Left lung (tissue), 10 donors: ENCODE data around the gene YAF2. TPM values are rescaled to one million over a fixed set of nuclear protein-coding genes. Genes with fewer than 3 reads are reported as not detected.
A peak's percentile ranks its signal among the peaks of the same experiment; 100 is the strongest.
"Not testable (repeated sequence)": the region's sequence is repeated elsewhere in the genome, so short reads cannot be mapped to it uniquely, and the experiment has no call there.

Experiments used
- ATAC-seq: fragments of 200-7000 bp; cut with Tn5 transposase; one replicate; pipeline ENCODE4 v1.9.1; 2020; ENCODE audit warnings: moderate library complexity
- DNase-seq, 4 donors: peaks; one replicate each; pipeline ENCODE4 v3.0.0-alpha.2; 2013 to 2020
- H3K27ac ChIP-seq, 2 donors: fragments of 200-600 bp; sonication (generic) in 1 of 2; one replicate each; pipeline versions ENCODE4 v1.5.0 to v1.8.0; 2020 to 2021
- H3K27me3 ChIP-seq, 2 donors: fragments of 200-600 bp; sonication (generic) in 1 of 2; one replicate each; pipeline versions ENCODE4 v1.5.0 to v1.8.0; 2020 to 2021
- H3K36me3 ChIP-seq, 2 donors: fragments of 200-600 bp; sonication (generic) in 1 of 2; one replicate each; pipeline versions ENCODE4 v1.5.0 to v1.8.0; 2020 to 2021
- H3K4me1 ChIP-seq, 2 donors: fragments of 200-600 bp; one replicate each; pipeline ENCODE4 v1.8.0; 2021
- H3K4me3 ChIP-seq, 2 donors: fragments of 200-600 bp; sonication (generic) in 1 of 2; one replicate each; pipeline versions ENCODE4 v1.5.0 to v1.8.0; 2020 to 2021; ENCODE audit warnings: mild to moderate bottlenecking in 1 of 2
- H3K9me3 ChIP-seq, 2 donors: fragments of 200-600 bp; sonication (generic) in 1 of 2; one replicate each; pipeline versions ENCODE4 v1.5.0 to v1.8.0; 2020 to 2021
- intact Hi-C, 2 donors: fragments of 100-400 bp; cut with DNase I; formaldehyde crosslinking; loops; one replicate each; pipeline versions ENCODE4 v1.11.2 to v1.14.2; 2022
- polyA plus RNA-seq, 6 donors: library from polyadenylated mRNA; unstranded; fragments of 120-200 nt; gene quantifications; one replicate each; pipeline ENCODE4 v1.2.1, GENCODE V29; 2013; ENCODE audit not compliant: insufficient read length in 6 of 6
- total RNA-seq, 2 donors: library from RNA; stranded (reverse); fragmentation: NEBNext Ultra II Directional; extraction: Animal tissue kit (Norgen Biotek cat#: 25700); gene quantifications; one replicate each; pipeline ENCODE4 v1.2.1, GENCODE V29; 2021
- TF ChIP-seq, protein P1 (sequence below), 2 donors: fragments of 200-600 bp; sonication (generic) in 1 of 2; IDR thresholded peaks; one replicate each; pipeline versions ENCODE4 v1.5.0 to v1.8.0; 2021; ENCODE audit warnings: antibody characterized with exemption in 2 of 2
- donor health status: DM: no; HTN: yes; CAD: no.
- donor health status: DM: no; HTN: no; CAD: no.

Gene YAF2
- total and polyA plus RNA-seq, 8 donors, result 18.7 to 33.4 (median 21.9) TPM

DNA sequence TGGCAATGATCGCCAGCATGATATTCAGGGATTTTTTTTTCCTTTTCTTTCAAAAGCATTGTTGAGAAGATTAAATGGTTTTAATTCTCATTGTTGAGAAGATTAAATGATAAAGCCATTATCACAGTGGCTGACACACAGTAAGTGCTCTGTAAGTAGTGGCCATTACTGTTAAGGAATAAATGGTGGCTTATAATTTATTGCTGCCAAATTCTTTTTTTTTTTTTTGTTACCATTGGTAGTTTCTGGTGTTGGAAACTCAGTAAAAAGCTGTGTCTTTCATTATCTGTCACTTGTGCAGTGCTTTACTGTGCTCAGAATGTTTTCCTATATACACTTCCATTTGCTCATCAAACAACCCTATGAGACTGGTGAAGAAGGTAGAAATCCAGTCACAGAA lies 15.3 kb downstream of the YAF2 start:
- H3K27ac ChIP-seq, result no peak overlapping the region
- no peaks in the 10 kb centered on the region for H3K27me3 ChIP-seq
- TF ChIP-seq, protein P1, sequence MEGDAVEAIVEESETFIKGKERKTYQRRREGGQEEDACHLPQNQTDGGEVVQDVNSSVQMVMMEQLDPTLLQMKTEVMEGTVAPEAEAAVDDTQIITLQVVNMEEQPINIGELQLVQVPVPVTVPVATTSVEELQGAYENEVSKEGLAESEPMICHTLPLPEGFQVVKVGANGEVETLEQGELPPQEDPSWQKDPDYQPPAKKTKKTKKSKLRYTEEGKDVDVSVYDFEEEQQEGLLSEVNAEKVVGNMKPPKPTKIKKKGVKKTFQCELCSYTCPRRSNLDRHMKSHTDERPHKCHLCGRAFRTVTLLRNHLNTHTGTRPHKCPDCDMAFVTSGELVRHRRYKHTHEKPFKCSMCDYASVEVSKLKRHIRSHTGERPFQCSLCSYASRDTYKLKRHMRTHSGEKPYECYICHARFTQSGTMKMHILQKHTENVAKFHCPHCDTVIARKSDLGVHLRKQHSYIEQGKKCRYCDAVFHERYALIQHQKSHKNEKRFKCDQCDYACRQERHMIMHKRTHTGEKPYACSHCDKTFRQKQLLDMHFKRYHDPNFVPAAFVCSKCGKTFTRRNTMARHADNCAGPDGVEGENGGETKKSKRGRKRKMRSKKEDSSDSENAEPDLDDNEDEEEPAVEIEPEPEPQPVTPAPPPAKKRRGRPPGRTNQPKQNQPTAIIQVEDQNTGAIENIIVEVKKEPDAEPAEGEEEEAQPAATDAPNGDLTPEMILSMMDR (IDR thresholded peaks at IDR 0.05), result no peak
- peaks cover 0 to 3% of the 10 kb centered on the region in 2 donors for H3K4me1 ChIP-seq
- H3K36me3 ChIP-seq, result no peaks in the 10 kb centered on the region
- no peak overlapping the region for H3K4me3 ChIP-seq
- no peak for DNase-seq
- H3K9me3 ChIP-seq, result no peaks in the 10 kb centered on the region
- ATAC-seq, result no peak
- intact Hi-C loops, result no loop called here

DNA sequence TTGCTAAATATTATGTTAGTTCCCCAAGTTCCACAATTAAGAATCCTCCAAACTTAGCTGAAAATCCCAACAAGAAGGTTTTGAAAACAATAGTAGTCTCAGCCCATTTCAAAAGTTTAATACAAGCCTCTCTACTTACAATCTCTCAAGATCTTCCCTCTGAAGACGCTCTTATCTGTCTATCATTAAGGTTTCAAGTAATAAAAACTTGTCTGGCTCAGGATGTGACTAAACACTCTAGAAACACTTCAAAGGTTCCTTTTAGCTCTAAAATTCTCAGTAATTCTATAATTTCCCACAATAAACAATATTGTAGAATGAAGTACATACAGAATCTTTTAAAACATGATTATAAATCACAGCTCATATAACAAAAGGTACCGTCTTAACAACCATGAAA lies 16.3 kb downstream of the YAF2 start:
- Histone ChIP-seq H3K4me3 (no peak overlapping the region), H3K36me3 (no peaks in the 10 kb centered on the region), H3K27ac (no peak overlapping the region), H3K9me3 (no peaks in the 10 kb centered on the region), H3K4me1 (peaks cover 0 to 7% of the 10 kb centered on the region in 2 donors), H3K27me3 (no peaks in the 10 kb centered on the region)
- TF ChIP-seq, protein P1 (IDR thresholded peaks at IDR 0.05), result no peak
- DNase-seq, result no peak
- intact Hi-C loops, result no loop called here
- no peak for ATAC-seq

DNA sequence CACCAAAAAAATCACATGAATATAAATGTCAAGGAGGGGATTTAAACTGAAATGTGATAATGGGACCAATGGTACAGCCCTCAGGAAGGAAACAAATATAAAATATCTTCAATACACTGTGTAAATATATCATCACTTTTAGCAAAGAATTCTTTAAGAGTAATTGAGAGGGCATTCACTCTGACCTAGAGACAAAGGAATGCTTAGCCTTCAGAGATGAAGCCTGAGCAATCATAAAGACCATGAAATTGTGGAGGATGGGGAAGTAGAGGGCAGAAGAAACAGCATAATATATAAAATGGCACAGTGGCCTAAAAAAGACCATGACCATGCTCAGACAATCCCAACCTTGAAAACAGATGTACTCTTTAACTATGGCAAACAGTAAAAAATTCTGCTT lies 20.4 kb downstream of the YAF2 start:
- H3K36me3 ChIP-seq, result no peaks in the 10 kb centered on the region
- no peak overlapping the region for H3K4me3 ChIP-seq
- TF ChIP-seq, protein P1 (IDR thresholded peaks at IDR 0.05), result no peak
- H3K27me3 ChIP-seq, result no peaks in the 10 kb centered on the region
- peak; percentile 31 for ATAC-seq
- no peaks in the 10 kb centered on the region for H3K9me3 ChIP-seq
- DNase-seq, result no peak
- intact Hi-C loops, result no loop called here
- H3K4me1 ChIP-seq, result peaks cover 0 to 7% of the 10 kb centered on the region in 2 donors
- no peak overlapping the region for H3K27ac ChIP-seq

DNA sequence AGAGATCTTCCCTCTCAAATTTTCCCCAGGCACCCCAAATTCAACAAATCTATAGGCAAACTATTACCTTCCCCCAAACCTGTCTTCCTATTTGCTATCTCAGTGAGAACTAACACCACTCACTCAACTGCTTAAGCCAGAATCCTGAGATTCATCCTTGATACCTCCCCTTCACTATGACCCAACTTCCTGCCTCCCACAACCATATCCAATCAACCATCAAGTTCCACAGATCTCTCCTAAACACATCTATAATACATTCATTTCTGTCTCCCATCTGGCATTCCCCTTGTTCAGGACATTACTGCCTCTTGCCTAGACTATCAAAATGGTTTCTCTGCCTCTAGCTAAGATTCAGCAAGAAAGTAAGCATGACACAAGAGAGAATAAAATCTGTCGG lies 21.3 kb downstream of the YAF2 start:
- peaks cover 0 to 5% of the 10 kb centered on the region in 2 donors for H3K4me1 ChIP-seq
- intact Hi-C loops, result no loop called here
- no peak overlapping the region for H3K27ac ChIP-seq
- TF ChIP-seq, protein P1 (IDR thresholded peaks at IDR 0.05), result no peak
- no peaks in the 10 kb centered on the region for H3K9me3 ChIP-seq
- no peak overlapping the region for H3K4me3 ChIP-seq
- ATAC-seq (no peak), DNase-seq (no peak)
- no peaks in the 10 kb centered on the region for H3K36me3 ChIP-seq
- H3K27me3 ChIP-seq, result no peaks in the 10 kb centered on the region

DNA sequence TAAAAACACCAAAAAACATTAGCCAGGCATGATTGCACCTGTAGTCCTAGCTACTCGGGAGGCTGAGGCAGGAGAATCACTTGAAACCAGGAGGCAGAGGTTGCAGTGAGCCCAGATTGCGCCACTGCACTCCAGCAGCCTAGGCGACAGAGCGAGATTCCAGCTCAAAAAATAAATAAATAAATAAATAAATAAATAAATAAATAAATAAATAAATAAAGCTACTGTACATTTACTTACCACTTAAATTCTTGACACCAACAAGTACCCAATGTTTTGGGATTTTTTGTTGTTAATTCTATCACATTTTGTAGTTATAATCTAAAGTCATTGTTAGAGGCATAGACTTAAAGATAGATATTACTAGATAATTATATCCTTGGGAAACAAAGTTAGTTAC lies 22.3 kb downstream of the YAF2 start:
- intact Hi-C loops, H3K27me3 ChIP-seq, H3K27ac ChIP-seq, H3K4me1 ChIP-seq, H3K4me3 ChIP-seq, DNase-seq, H3K9me3 ChIP-seq, ATAC-seq, H3K36me3 ChIP-seq: not testable (repeated sequence)

DNA sequence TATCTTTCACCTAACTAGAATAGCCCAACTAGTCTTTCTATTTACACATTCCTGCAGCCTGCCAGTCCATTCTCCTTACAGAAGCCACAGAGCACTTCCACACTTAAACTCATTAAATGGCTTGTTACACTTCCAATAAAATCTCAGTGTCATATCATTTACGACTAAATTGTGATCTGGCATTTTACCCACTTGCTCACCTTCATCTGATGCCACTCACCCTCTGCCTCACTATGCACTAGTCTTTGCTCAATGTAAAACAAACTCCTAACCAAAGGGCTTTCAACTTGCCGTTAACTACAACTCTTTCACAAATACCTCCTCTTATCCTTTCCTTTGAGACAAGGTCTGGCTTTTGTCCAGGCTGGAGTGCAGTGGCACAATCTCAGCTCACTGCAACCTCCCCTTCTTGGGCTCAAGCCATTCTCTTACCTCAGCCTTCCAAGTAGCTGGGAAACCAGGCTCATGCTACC lies 24.1 kb downstream of the YAF2 start:
- ATAC-seq, result peak; percentile 87
- intact Hi-C loops, result no loop called here

More for the DNA sequence above, 24.1 kb downstream of the YAF2 start:
- H3K4me3 ChIP-seq, result no peak overlapping the region
- H3K27me3 ChIP-seq, result no peaks in the 10 kb centered on the region
- peaks cover 0 to 4% of the 10 kb centered on the region in 2 donors for H3K4me1 ChIP-seq
- H3K9me3 ChIP-seq, result no peaks in the 10 kb centered on the region
- DNase-seq, result peak in 2 of 4 donors; percentile 49 to 69
- TF ChIP-seq, protein P1 (IDR thresholded peaks at IDR 0.05), result no peak
- peaks cover 0 to 13% of the 10 kb centered on the region in 2 donors for H3K36me3 ChIP-seq
- no peak overlapping the region for H3K27ac ChIP-seq
